Stimulated activated naive CD8-positive, alpha-beta T cell treated with anti-CD3 and anti-CD28 coated beads, Interleukin-15, Interleukin-2, amounts not matched to agents 100 ng/mL and 50 ng/mL, for 24 hours (primary cell): Measurements from ENCODE around the gene SLC34A1.
"Not testable (repeated sequence)": the region's sequence is repeated elsewhere in the genome, so short reads cannot be mapped to it uniquely, and the experiment has no call there.

Experiments used
- H3K27ac Mint-ChIP-seq: one replicate; pipeline ENCODE4 v1.8.0; 2021; ENCODE audit warnings: mild to moderate bottlenecking, mixed read lengths
- H3K27me3 Mint-ChIP-seq: one replicate; pipeline ENCODE4 v1.8.0; 2021; ENCODE audit warnings: mixed read lengths
- H3K36me3 Mint-ChIP-seq: one replicate; pipeline ENCODE4 v1.8.0; 2021; ENCODE audit warnings: low read depth, mixed read lengths
- H3K4me1 Mint-ChIP-seq: one replicate; pipeline ENCODE4 v1.8.0; 2021; ENCODE audit warnings: low read depth, mixed read lengths
- H3K4me3 Mint-ChIP-seq: one replicate; pipeline ENCODE4 v1.8.0; 2021; ENCODE audit warnings: mild to moderate bottlenecking, mixed read lengths
- H3K9me3 Mint-ChIP-seq: one replicate; pipeline ENCODE4 v1.8.0; 2021; ENCODE audit warnings: mixed read lengths

SLC34A1 gene

GRCh38 chr5:177420472-177420871 is 36.2 kb downstream of the SLC34A1 start:
- H3K27ac Mint-ChIP-seq, H3K4me3 Mint-ChIP-seq, H3K27me3 Mint-ChIP-seq, H3K36me3 Mint-ChIP-seq, H3K9me3 Mint-ChIP-seq: not testable (repeated sequence)
- H3K4me1 Mint-ChIP-seq: peaks cover 15% of the 10 kb centered on the region

- Mint-ChIP-seq H3K9me3 (no peaks in the 10 kb centered on the region), H3K4me1 (peaks cover 18% of the 10 kb centered on the region), H3K36me3 (no peaks in the 10 kb centered on the region), H3K27ac (no peak overlapping the region), H3K27me3 (no peaks in the 10 kb centered on the region), H3K4me3 (no peak overlapping the region)
Observed at GRCh38 chr5:177421062-177421798, 37.0 kb downstream of the SLC34A1 start.

- peaks cover 29% of the 10 kb centered on the region for H3K4me1 Mint-ChIP-seq
- no peak overlapping the region for H3K27ac Mint-ChIP-seq
- no peaks in the 10 kb centered on the region for H3K27me3 Mint-ChIP-seq
Observed at GRCh38 chr5:177423671-177424070, 39.4 kb downstream of the SLC34A1 start.

GRCh38 chr5:177425196-177425800 is 41.1 kb downstream of the SLC34A1 start:
- peaks cover 24% of the 10 kb centered on the region for H3K36me3 Mint-ChIP-seq
- peaks cover 46% of the 10 kb centered on the region for H3K4me1 Mint-ChIP-seq
- peak overlapping the region; percentile 85 for H3K4me3 Mint-ChIP-seq
- no peaks in the 10 kb centered on the region for H3K9me3 Mint-ChIP-seq
- H3K27ac Mint-ChIP-seq: peak overlapping the region; percentile 94
- no peaks in the 10 kb centered on the region for H3K27me3 Mint-ChIP-seq

More at GRCh38 chr5:177423671-177424070, 39.4 kb downstream of the SLC34A1 start:
- Mint-ChIP-seq H3K36me3 (peaks cover 8% of the 10 kb centered on the region), H3K4me3 (no peak overlapping the region), H3K9me3 (no peaks in the 10 kb centered on the region)

GRCh38 chr5:177425801-177426565 is 41.7 kb downstream of the SLC34A1 start:
- Mint-ChIP-seq H3K27ac (peak overlapping the region; percentile 94), H3K27me3 (no peaks in the 10 kb centered on the region), H3K9me3 (no peaks in the 10 kb centered on the region), H3K4me3 (peak overlapping the region; percentile 85), H3K4me1 (peaks cover 53% of the 10 kb centered on the region), H3K36me3 (peaks cover 31% of the 10 kb centered on the region)

GRCh38 chr5:177426566-177427210 is 42.5 kb downstream of the SLC34A1 start, which contains the start of gene GRK6:
GRK6 (plus strand) TSS chr5:177426676; CDS start chr5:177426846, 170 bp downstream.
- Mint-ChIP-seq H3K27ac (peak within 1 kb of the TSS; percentile 97), H3K9me3 (no peaks in the 10 kb centered on the region), H3K4me1 (peaks cover 60% of the 10 kb centered on the region), H3K4me3 (peak within 1 kb of the TSS; percentile 95), H3K27me3 (no peaks in the 10 kb centered on the region), H3K36me3 (peaks cover 37% of the 10 kb centered on the region)

GRCh38 chr5:177427211-177427822 is 43.1 kb downstream of the SLC34A1 start:
- H3K27ac Mint-ChIP-seq: peak overlapping the region; percentile 97
- no peaks in the 10 kb centered on the region for H3K9me3 Mint-ChIP-seq
- H3K27me3 Mint-ChIP-seq: no peaks in the 10 kb centered on the region
- H3K4me1 Mint-ChIP-seq: peaks cover 66% of the 10 kb centered on the region
- peaks cover 38% of the 10 kb centered on the region for H3K36me3 Mint-ChIP-seq
- H3K4me3 Mint-ChIP-seq: peak overlapping the region; percentile 95

- Mint-ChIP-seq H3K9me3 (no peaks in the 10 kb centered on the region), H3K36me3 (peaks cover 38% of the 10 kb centered on the region), H3K4me3 (peak overlapping the region; percentile 95), H3K27me3 (no peaks in the 10 kb centered on the region), H3K4me1 (peaks cover 73% of the 10 kb centered on the region), H3K27ac (peak overlapping the region; percentile 97)
Observed at GRCh38 chr5:177427919-177428573, 43.8 kb downstream of the SLC34A1 start.

GRCh38 chr5:177428574-177429217 is 44.5 kb downstream of the SLC34A1 start:
- Mint-ChIP-seq H3K4me3 (peak overlapping the region; percentile 95), H3K27ac (peak overlapping the region; percentile 97), H3K4me1 (peaks cover 80% of the 10 kb centered on the region), H3K9me3 (no peaks in the 10 kb centered on the region), H3K36me3 (peaks cover 43% of the 10 kb centered on the region), H3K27me3 (no peaks in the 10 kb centered on the region)

GRCh38 chr5:177429248-177430040 is 45.2 kb downstream of the SLC34A1 start:
- Mint-ChIP-seq H3K9me3 (no peaks in the 10 kb centered on the region), H3K27me3 (no peaks in the 10 kb centered on the region), H3K36me3 (peaks cover 51% of the 10 kb centered on the region), H3K27ac (peak overlapping the region; percentile 97), H3K4me3 (peak overlapping the region; percentile 95), H3K4me1 (peaks cover 86% of the 10 kb centered on the region)

GRCh38 chr5:177430140-177430951 is 46.1 kb downstream of the SLC34A1 start:
- H3K36me3 Mint-ChIP-seq: peaks cover 60% of the 10 kb centered on the region
- H3K4me1 Mint-ChIP-seq: peaks cover 85% of the 10 kb centered on the region
- H3K27me3 Mint-ChIP-seq: no peaks in the 10 kb centered on the region
- peak overlapping the region; percentile 97 for H3K27ac Mint-ChIP-seq
- peak overlapping the region; percentile 95 for H3K4me3 Mint-ChIP-seq
- no peaks in the 10 kb centered on the region for H3K9me3 Mint-ChIP-seq

- Mint-ChIP-seq H3K9me3 (no peaks in the 10 kb centered on the region), H3K36me3 (peaks cover 66% of the 10 kb centered on the region), H3K27me3 (no peaks in the 10 kb centered on the region), H3K27ac (peak overlapping the region; percentile 97), H3K4me1 (peaks cover 86% of the 10 kb centered on the region), H3K4me3 (peak overlapping the region; percentile 95)
Observed at GRCh38 chr5:177430972-177431316, 46.7 kb downstream of the SLC34A1 start.
